ENCODE results near the gene PZP. TPM values are rescaled to one million over a fixed set of nuclear protein-coding genes. Genes with fewer than 3 reads are reported as not detected.

Gene PZP
- total and polyA plus RNA-seq, 9 of the 15 experiments (the other 6 are each of a cell fraction or from before 2014, with no cell fraction given), result 0.01 TPM; not detected in 8

- TF ChIP-seq THAP12 (CRISPR knock-in tag; IDR thresholded peaks at IDR 0.05) (no peak), ZNF609 (CRISPR knock-in tag; IDR thresholded peaks at IDR 0.05; ENCODE audit: borderline replicate concordance) (no peak), MAFK (IDR thresholded peaks at IDR 0.05; ENCODE audit: low read length) (no peak), RBM34 (IDR thresholded peaks at IDR 0.05; ENCODE audit: borderline replicate concordance, insufficient read depth, low read length) (no peak), HBP1 (CRISPR knock-in tag; IDR thresholded peaks at IDR 0.05) (no peak)
These were observed 84.3 kb downstream of the PZP start (continued) for GRCh38 chr12:9123781-9124382.
